Uterus (tissue), 2 donors: ENCODE measurements around the gene CRY2.

Experiments
- POLR2A ChIP-seq, 2 donors: fragments of 450-650 bp; IDR thresholded peaks; one replicate each; pipeline ENCODE4 v1.6.1; 2016; ENCODE audit warnings: antibody characterized with exemption in 2 of 2, mild to moderate bottlenecking in 1 of 2, moderate library complexity in 1 of 2
- TF ChIP-seq, protein P1 (sequence below), 4 experiments: fragments of 200-600 bp in 2 of 4; fragments of 450-650 bp in 2 of 4; sonication (generic) in 2 of 4; IDR thresholded peaks; one replicate each; pipeline ENCODE4 v1.5.1; 2016 to 2019; ENCODE audit warnings: antibody characterized with exemption in 4 of 4, mild to moderate bottlenecking in 2 of 4, moderate library complexity in 1 of 4

DNA sequence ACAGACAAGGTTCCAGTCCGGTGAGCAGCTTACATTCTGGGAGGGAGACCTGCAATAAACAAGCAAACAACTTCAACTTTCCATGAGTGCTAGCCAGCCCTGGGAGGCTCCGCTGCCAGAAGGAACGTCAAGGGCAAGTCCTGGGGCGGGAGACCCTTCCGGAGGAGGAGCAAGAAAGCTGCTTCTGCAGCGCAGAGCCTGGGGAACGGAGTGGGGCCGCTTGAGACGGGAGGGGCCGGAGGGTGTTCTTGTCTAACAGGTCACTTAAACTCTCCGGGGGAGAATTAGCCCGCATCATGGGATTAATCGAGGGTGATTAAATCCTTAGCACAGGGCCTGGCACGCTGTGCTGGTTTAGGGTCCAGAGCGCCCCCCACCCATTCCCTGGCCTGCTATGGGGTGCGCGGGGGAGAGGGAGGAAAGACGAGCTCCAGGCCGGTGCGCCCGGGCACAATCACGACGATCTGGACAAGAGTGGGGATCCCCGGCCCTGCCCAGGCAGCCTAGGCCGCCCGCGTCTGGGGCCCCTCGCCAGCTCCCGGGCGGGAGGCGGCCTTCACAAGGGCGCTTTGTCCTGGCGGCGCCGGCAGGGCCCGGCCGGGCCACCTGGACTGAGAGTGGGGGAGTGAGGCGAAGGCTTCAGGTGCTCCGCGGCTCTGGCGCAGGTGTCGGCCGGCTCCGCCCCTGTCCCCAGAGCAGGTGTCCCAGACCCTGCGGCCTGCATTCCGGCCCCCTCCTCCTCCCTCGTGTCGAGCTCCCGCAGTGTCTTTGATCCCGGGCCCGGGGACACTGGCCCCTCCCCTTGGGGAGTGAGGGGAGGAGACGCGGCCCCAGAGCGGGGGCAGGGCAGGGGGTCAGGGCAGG, 74.5 kb downstream of the CRY2 start:
- TF ChIP-seq, protein P1, sequence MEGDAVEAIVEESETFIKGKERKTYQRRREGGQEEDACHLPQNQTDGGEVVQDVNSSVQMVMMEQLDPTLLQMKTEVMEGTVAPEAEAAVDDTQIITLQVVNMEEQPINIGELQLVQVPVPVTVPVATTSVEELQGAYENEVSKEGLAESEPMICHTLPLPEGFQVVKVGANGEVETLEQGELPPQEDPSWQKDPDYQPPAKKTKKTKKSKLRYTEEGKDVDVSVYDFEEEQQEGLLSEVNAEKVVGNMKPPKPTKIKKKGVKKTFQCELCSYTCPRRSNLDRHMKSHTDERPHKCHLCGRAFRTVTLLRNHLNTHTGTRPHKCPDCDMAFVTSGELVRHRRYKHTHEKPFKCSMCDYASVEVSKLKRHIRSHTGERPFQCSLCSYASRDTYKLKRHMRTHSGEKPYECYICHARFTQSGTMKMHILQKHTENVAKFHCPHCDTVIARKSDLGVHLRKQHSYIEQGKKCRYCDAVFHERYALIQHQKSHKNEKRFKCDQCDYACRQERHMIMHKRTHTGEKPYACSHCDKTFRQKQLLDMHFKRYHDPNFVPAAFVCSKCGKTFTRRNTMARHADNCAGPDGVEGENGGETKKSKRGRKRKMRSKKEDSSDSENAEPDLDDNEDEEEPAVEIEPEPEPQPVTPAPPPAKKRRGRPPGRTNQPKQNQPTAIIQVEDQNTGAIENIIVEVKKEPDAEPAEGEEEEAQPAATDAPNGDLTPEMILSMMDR (IDR thresholded peaks at IDR 0.05), result no peak
- TF ChIP-seq POLR2A (IDR thresholded peaks at IDR 0.05), result peak in 1 of 2 donors; percentile 9
